GM21576 (cell line): ENCODE results near the gene SAPCD2.

Experiments
- ATAC-seq: cut with Tn5 transposase; IDR thresholded peaks from one replicate; pipeline ENCODE4 v1.9.1; 2021; ENCODE audit warnings: mild to moderate bottlenecking, moderate library complexity; ENCODE audit not compliant: unreplicated experiment

Gene SAPCD2

DNA sequence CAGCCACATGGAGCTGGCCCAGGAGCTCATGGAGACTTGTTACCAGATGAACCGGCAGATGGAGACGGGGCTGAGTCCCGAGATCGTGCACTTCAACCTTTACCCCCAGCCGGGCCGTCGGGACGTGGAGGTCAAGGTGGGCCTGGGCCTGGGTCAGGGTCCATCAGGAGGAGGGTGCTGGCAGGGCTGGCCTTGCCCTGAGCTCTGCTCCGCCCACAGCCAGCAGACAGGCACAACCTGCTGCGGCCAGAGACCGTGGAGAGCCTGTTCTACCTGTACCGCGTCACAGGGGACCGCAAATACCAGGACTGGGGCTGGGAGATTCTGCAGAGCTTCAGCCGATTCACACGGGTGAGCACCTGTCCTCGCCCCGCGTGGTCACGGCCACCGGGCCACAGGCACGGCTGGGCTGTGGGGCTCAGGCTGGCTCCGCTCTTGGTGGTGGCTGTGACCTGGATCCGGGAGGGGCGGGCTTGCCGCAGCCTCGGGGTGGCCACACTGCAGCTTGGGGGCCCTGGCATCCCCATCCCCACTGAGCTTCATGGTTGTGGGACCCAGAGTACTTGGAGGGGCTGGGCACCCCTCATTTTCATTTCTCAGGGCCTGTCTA is 37.1 kb upstream of the SAPCD2 start:
- ATAC-seq, result no peak

- no peak for ATAC-seq
Observed at GRCh38 chr9:137106662-137107250, 36.4 kb upstream of the SAPCD2 start.

- ATAC-seq, result no peak
Observed at GRCh38 chr9:137105814-137106661, 35.7 kb upstream of the SAPCD2 start.

DNA sequence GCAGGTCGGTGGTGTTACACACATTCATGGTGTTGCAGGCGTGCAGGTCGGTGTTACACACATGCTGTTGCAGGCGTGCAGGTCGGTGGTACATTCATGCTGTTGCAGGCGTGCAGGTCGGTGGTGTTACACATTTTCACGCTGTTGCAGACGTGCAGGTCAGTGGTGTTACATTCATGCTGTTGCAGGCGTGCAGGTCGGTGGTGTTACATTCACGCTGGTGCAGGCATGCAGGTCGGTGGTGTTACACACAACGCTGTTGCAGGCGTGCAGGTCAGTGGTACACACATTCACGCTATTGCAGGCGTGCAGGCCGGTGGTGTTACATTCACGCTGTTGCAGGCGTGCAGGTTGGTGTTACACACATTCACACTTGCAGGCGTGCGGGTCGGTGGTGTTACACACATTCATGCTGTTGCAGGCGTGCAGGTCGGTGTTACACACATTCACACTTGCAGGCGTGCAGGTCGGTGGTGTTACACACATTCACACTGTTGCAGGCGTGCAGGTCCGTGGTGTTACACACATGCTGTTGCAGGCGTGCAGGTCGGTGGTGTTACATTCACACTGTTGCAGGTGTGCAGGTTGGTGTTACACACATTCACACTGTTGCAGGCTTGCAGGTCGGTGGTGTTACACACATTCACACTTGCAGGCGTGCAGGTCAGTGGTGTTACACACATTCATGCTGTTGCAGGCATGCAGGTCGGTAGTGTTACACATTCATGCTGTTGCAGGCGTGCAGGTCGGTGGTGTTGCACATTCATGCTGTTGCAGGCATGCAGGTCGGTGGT is 33.0 kb upstream of the SAPCD2 start:
- ATAC-seq, result no peak

DNA sequence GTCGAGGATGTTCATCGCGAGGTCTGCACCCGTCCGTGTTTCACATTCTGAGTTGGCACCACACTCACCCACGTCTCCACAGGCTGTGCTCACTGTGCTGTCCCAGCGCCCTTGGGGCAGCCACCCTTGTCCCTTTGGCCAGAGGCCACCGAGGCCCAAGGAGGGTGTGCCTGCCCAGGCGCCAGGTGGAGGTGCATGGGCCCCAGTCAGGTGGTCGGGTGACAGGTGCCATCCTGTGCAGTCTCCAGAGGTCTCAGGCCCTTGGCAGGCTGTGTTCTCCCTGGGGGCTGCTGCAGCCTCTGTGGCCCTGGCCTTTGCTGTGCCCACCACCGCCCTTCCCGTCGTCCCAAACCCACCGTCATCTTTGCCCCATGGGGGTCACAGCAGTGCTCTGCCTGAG is 28.9 kb upstream of the SAPCD2 start:
- ATAC-seq, result no peak

- no peak for ATAC-seq
Observed at GRCh38 chr9:137097761-137098462, 27.6 kb upstream of the SAPCD2 start.

GRCh38 chr9:137096785-137097546 is 26.6 kb upstream of the SAPCD2 start:
- no peak for ATAC-seq

DNA sequence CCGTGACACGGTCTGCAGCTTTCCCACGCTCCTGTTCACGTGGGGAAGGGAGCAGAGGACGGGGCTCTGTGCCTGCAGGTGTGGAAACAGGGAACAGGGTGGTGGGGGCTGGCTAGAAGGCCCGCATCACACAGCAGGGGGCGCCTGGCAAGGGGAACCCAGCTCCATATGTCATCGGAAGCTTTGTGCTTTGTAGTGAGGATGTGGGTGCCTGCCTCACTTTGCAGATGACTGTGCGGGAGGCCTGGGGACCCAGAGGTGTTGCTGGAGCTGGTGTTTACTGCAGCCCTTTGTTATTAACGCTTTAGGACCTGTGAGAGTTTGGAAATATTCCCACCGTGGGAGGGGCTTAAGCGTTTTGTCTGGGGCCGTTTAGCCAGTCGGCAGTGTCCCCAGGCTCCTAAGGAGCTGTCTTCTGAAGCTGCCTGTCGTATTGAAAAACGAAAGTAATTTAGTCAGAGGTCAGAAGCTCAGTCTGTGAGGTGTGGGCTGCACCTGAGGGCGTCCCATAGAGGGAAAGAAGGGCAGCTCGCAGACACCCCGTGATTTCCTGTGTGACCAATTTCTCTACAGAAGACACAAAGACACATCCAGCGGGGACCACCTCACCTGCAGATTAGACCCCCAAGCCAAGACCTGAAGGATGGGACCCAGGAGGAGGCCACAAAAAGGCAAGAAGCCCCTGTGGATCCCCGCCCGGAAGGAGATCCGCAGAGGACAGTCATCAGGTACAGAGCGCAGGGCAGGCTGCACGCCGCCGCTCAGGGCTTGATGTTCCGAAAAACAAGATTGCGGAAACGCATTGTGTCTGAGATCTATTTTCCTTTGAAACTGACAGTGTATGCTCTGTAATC is 25.5 kb upstream of the SAPCD2 start:
- peak; percentile 72 for ATAC-seq

DNA sequence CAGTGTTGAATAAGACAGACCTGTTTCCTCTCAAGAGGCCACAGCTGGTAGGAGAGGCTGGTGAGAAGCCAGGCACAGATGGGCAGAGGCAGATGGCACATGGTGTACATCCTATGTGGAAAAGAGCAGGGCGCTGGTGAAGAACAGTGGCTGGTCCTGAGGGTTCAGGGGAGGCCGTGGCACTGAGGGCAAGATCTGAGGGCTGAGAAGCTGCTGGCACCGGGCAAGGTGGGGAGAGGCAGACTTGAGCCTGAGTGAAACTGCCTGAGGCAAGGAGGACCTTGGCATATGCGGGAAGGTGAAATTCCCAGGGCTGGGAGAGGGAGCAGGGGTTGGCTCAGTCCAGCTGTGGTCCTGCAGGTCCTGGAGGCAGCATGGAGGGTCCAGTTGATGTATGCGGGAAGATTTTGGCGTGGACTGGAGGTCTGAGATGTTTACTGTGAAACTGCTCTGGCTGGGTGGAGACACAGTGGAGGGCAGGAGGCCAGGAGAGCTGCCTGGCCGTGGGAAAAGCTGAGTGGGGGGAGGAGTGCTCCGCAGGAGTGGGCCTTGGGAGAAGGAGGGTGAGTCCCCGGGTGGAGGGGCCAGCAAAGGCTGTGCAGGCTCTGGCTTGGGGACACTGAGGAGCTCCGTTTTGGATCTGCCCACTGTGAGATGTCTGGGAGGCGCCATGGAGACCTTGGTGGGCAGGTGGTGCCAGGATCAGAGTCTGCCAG is 19.0 kb upstream of the SAPCD2 start:
- no peak for ATAC-seq

DNA sequence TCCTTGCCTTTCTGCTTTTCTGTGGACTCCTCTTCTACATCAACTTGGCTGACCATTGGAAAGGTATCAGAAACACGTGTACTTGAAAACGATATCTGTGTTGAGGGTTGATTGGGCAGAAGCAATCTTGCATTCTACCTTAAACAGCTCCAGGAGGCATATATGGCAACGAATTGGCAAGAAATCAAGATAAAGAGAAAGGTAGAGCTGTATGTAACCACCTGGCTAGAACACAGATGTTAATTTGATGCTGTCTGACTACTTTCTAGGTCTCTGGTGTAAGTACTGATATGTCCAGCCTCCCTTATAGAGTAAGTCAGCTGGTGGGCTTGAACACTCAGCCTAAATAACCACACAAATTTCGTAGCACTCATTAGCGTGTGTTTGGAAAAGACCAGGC is 17.8 kb upstream of the SAPCD2 start:
- ATAC-seq, result no peak

GRCh38 chr9:137087409-137087925 is 17.1 kb upstream of the SAPCD2 start:
- ATAC-seq, result no peak

DNA sequence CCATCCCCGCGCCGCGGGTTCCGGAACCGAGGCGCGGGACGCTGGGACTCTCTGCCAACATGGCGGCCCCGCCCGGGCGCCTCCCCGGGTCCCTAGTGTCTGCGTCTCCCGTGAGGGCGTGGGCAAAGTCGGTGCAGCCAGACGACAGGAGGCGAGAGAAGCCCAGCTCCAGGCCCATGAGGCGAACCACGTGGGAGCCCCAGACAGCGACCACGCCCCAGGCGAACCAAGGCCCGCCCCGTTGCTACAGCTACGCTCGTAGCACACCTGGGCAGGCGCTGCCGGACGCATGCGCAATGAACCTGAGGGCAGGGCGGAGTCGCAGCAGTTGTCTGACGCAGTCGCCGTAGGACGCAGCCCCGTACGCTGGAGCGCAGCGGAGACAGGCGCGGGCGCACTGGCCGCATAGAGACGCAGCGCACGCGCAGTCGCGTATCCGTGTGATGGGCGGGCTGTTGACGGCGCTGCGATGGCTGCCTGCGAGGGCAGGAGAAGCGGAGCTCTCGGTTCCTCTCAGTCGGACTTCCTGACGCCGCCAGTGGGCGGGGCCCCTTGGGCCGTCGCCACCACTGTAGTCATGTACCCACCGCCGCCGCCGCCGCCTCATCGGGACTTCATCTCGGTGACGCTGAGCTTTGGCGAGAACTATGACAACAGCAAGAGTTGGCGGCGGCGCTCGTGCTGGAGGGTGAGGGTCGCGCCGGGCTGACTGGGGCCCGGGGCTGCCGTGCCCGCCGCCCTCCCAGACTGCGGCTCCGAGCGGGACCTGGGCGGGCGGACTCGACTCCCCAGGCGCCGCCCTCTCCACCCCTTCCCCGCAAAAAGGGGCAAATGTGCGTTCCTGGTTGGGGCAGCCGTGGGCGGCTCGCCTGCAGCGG is 16.4 kb upstream of the SAPCD2 start, which contains the start of gene MAN1B1:
TSS of gene MAN1B1 (plus strand) at position 455 of the 878 bp plus-strand sequence. CDS start at position 470, 15 bp downstream.
- peak; percentile 67 for ATAC-seq

GRCh38 chr9:137085920-137086530 is 15.7 kb upstream of the SAPCD2 start:
- ATAC-seq, result peak; percentile 2

DNA sequence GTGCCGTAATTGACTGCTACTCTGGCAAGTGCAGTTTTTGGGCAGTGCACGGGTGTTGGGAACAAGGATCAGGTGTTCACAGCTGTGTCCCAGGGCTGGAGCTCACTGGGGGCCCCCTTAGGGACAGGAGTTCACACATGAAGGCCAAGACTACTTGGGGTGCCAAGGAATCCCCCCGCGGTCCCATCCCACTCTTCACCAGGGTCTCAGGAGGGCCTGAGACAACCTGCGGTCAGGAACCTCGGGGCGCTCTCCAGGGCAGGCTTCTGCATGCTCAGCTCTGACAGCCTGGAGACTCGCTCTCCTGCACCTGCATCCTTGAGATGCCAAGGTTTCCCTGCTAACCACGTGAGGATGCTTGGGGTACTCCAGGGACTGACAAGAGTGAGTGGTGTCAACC is 14.2 kb upstream of the SAPCD2 start:
- ATAC-seq, result no peak

- no peak for ATAC-seq
Observed at GRCh38 chr9:137083394-137084004, 13.1 kb upstream of the SAPCD2 start.

GRCh38 chr9:137082925-137083290 is 12.6 kb upstream of the SAPCD2 start:
- ATAC-seq, result no peak
